NB4 (cell line): ENCODE data around the gene C4orf50.

Experiments
- POLR2A ChIP-seq: IDR thresholded peaks from 2 replicates; pipeline ENCODE4 v1.6.1; 2011; ENCODE audit warnings: mild to moderate bottlenecking; ENCODE audit not compliant: insufficient read length; ENCODE audit errors: extremely low read depth
- TF ChIP-seq, protein P1 (sequence below): IDR thresholded peaks from one replicate; pipeline ENCODE4 v1.5.1; 2012; ENCODE audit warnings: low read depth, low read length

DNA sequence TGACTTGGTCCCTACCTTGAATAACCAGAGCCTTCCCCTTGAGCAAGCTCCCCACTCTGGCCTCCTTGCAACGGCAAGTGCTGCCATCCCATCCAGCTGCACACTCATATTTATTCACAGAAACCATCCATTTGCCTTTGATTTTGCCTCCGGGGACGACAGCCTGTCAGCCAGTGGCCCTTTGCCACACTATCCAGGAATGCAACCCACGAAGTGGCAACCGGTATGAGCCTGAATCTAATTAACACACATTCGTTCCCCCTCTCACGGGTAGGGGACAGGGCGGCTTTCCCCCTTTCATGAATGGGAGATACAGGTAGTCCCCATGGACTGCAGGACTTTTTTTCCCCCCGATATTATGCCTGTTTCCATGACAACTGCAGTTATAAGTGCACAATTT lies 140.8 kb downstream of the C4orf50 start:
- TF ChIP-seq, protein P1, sequence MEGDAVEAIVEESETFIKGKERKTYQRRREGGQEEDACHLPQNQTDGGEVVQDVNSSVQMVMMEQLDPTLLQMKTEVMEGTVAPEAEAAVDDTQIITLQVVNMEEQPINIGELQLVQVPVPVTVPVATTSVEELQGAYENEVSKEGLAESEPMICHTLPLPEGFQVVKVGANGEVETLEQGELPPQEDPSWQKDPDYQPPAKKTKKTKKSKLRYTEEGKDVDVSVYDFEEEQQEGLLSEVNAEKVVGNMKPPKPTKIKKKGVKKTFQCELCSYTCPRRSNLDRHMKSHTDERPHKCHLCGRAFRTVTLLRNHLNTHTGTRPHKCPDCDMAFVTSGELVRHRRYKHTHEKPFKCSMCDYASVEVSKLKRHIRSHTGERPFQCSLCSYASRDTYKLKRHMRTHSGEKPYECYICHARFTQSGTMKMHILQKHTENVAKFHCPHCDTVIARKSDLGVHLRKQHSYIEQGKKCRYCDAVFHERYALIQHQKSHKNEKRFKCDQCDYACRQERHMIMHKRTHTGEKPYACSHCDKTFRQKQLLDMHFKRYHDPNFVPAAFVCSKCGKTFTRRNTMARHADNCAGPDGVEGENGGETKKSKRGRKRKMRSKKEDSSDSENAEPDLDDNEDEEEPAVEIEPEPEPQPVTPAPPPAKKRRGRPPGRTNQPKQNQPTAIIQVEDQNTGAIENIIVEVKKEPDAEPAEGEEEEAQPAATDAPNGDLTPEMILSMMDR, result no peak
- TF ChIP-seq POLR2A, result no peak
